Breast epithelium (tissue), 3 donors: ENCODE data around the gene GTF2H2.
"Not testable (repeated sequence)": the region's sequence is repeated elsewhere in the genome, so short reads cannot be mapped to it uniquely, and the experiment has no call there.

Experiments
- CTCF ChIP-seq, 3 donors: fragments of 450-650 bp; IDR thresholded peaks; one replicate each; pipeline ENCODE4 v1.5.1; 2016 to 2017; ENCODE audit warnings: antibody characterized with exemption in 3 of 3, mild to moderate bottlenecking in 3 of 3, moderate library complexity in 3 of 3
- POLR2A ChIP-seq: fragments of 450-650 bp; IDR thresholded peaks from one replicate; pipeline ENCODE4 v1.6.1; 2016; ENCODE audit warnings: antibody characterized with exemption, mild to moderate bottlenecking, moderate library complexity

- TF ChIP-seq CTCF (IDR thresholded peaks at IDR 0.05); POLR2A: not testable (repeated sequence)
These were observed 8.1 kb downstream of the GTF2H2 start for GRCh38 chr5:71059426-71059825.
